Measurements from ENCODE around the gene PPP1R13B.

The PPP1R13B gene

DNA sequence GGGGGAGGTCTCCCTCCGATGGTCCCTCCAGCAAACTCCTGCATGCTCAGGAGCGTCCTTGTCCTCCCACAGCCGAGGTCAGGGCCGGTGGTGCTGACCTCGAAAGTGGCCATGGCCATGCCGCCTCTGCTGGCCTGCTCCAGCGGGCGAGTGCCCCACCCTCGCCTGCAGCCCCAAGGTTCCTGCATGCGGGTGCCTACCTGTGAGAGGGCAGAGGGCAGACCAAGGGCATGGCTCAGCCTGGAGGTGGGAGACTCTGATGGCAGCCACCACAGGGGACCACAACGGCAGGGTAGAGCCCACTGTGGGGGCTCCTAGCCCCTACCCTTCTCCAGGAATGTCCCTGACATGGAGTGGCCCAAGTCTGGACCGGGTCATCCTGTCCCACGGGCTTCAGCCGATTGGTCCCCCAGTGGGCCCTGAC lies 38.1 kb upstream of the PPP1R13B start:
- no peak overlapping the region for H3K9ac ChIP-seq (ENCODE audit: insufficient read length, low read depth)
- DNase-seq (ENCODE audit: low read depth, low spot score): no peak
- H3K9me3 ChIP-seq (ENCODE audit: insufficient read depth, low read length): no peaks in the 10 kb centered on the region
- no peaks in the 10 kb centered on the region for H3K36me3 ChIP-seq (ENCODE audit: insufficient read depth, insufficient read length, low read length)
- H3K4me3 ChIP-seq (ENCODE audit: insufficient read length, low read depth): no peak overlapping the region
- no peak for TF ChIP-seq YY1 (IDR thresholded peaks at IDR 0.05; ENCODE audit: insufficient read depth, insufficient read length)
- no peak for TF ChIP-seq SUZ12 (IDR thresholded peaks at IDR 0.05; ENCODE audit: extremely low read depth, insufficient read depth, insufficient read length)
- TF ChIP-seq ZNF274 (IDR thresholded peaks at IDR 0.05; ENCODE audit: low read depth, low read length): no peak
- H3K27me3 ChIP-seq (ENCODE audit: insufficient read depth, insufficient read length): no peaks in the 10 kb centered on the region
- H3K4me1 ChIP-seq (ENCODE audit: insufficient read depth, insufficient read length): peaks cover 22% of the 10 kb centered on the region

DNA sequence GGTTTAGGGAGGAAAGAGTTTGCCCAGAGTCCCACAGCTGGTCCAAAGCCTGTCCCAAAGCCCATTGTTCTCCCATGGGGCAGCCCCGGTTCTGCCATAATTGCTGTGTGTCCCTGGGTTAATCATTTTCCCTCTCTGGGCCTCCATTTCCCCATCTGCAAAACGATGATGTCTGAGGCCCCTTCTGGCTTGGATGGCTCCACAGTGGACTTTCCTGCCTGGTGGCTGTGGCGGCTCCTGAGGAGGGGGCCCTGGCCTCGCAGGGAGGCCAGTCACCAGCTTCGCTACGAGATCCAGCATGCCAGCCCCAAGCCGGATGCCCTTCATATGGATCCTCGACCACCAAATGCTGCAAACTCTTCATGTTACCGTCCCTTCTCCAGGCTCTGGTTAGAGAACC lies 37.5 kb upstream of the PPP1R13B start:
- H3K27me3 ChIP-seq (ENCODE audit: insufficient read depth, insufficient read length): no peaks in the 10 kb centered on the region
- no peak overlapping the region for H3K4me3 ChIP-seq (ENCODE audit: insufficient read length, low read depth)
- H3K9ac ChIP-seq (ENCODE audit: insufficient read length, low read depth): no peak overlapping the region
- H3K4me1 ChIP-seq (ENCODE audit: insufficient read depth, insufficient read length): peaks cover 26% of the 10 kb centered on the region
- TF ChIP-seq ZNF274 (IDR thresholded peaks at IDR 0.05; ENCODE audit: low read depth, low read length) (no peak), YY1 (IDR thresholded peaks at IDR 0.05; ENCODE audit: insufficient read depth, insufficient read length) (no peak), SUZ12 (IDR thresholded peaks at IDR 0.05; ENCODE audit: extremely low read depth, insufficient read depth, insufficient read length) (no peak)
- DNase-seq (ENCODE audit: low read depth, low spot score): no peak
- no peaks in the 10 kb centered on the region for H3K36me3 ChIP-seq (ENCODE audit: insufficient read depth, insufficient read length, low read length)
- no peaks in the 10 kb centered on the region for H3K9me3 ChIP-seq (ENCODE audit: insufficient read depth, low read length)

DNA sequence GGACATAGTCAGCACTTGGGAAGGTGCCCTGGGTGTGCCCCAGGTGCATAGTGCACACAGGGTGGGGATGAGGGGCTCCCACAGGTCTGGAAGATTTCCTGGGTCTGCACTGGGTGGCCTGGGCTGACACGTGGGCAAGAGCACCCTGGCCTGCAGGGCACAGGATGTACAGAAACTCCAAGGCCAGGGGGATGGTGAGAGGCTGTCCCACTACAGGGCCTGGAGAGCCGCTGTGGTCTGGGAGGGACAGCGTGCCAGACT lies 35.8 kb upstream of the PPP1R13B start:
- H3K9ac ChIP-seq (ENCODE audit: insufficient read length, low read depth): no peak overlapping the region

DNA sequence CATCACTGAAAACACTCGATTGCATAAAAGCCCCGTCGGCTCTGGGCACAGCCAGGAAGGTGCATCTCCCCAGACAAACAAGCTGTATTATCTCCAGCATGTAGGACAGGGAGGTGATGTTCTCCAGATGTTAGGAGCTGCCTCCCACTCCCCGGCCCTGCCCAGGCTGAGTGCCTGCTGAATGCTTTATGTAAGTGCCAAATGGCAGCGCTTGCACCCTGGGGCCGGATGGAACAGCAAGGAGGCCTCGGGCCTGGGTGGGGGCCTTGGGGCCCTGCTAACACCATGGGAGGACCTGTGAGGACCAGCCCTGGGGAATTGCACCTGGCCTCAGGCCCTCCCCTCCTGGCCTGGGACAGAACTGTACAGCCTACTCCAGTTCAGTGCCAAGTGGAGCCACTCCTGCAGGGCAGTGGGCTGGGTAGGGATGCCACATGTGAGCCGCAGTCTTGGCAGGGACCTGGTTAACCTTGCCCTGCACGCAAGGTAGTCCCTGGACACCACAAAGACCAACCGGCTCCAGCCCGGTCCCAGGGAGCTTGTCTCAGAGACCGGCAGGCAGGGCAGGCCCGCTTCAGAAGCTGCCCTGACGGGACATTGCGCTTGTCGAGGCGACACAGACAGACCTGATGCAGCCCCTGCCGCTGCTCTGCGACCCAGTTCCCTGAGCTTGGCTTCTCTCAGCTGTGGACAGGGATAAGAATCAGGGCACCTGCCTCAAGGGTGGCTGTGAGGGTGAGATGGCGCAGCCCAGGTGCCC lies 35.3 kb upstream of the PPP1R13B start:
- no peak overlapping the region for H3K9ac ChIP-seq (ENCODE audit: insufficient read length, low read depth)
- H3K4me1 ChIP-seq (ENCODE audit: insufficient read depth, insufficient read length): peaks cover 19% of the 10 kb centered on the region
- H3K27me3 ChIP-seq (ENCODE audit: insufficient read depth, insufficient read length): no peaks in the 10 kb centered on the region

More for the DNA sequence above, 35.8 kb upstream of the PPP1R13B start:
- H3K36me3 ChIP-seq (ENCODE audit: insufficient read depth, insufficient read length, low read length): no peaks in the 10 kb centered on the region
- no peaks in the 10 kb centered on the region for H3K27me3 ChIP-seq (ENCODE audit: insufficient read depth, insufficient read length)
- no peak for TF ChIP-seq ZNF274 (IDR thresholded peaks at IDR 0.05; ENCODE audit: low read depth, low read length)
- no peak for TF ChIP-seq YY1 (IDR thresholded peaks at IDR 0.05; ENCODE audit: insufficient read depth, insufficient read length)
- TF ChIP-seq SUZ12 (IDR thresholded peaks at IDR 0.05; ENCODE audit: extremely low read depth, insufficient read depth, insufficient read length): no peak
- peaks cover 20% of the 10 kb centered on the region for H3K4me1 ChIP-seq (ENCODE audit: insufficient read depth, insufficient read length)
- H3K4me3 ChIP-seq (ENCODE audit: insufficient read length, low read depth): no peak overlapping the region
- no peak for DNase-seq (ENCODE audit: low read depth, low spot score)
- no peaks in the 10 kb centered on the region for H3K9me3 ChIP-seq (ENCODE audit: insufficient read depth, low read length)

DNA sequence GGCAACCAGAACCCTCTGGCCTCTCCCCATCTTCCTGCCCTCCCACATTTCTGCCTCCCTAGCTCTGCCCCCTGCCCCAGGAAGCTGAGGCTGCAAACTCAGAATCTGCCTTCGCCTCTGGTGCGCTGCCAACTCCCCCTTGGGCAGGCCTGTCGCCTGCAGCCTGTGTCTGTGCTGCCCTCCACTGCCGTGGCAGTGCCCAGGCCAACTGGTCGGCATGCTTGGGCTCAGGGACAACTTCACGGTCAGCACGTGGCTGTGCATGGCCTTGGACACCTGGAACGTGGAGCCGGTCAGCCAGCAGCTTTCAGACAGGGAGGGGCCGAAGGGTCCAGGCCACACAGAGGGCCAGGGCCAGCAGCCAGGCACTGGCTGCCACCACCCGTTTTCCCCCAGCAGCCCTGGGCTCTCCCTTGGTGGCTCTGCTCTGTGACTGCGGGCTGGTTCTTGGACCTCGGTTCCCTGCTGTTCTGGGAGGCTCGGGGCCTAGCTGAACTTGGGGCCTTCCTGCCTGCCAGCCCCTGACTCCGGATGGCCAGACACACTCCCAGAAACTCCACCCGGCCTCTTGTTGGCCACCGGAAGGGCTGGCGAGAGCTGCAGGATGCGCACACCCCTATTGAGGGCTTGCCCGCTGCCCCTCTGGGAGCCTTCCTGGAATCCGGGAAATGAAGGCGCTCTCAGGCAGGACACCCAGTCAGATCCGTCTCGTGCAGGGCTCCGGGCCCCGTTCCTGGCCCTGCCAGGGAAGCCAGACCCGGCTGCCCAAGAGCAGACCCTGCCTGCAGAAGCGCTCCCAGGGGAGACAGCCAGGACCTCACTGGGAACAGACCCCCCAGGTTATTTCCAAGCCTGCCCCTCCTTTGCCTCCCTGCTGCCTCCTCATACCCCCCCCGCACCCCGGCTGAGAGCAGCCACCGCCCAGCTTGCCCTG lies 34.2 kb upstream of the PPP1R13B start:
- no peak overlapping the region for H3K4me3 ChIP-seq (ENCODE audit: insufficient read length, low read depth)
- no peaks in the 10 kb centered on the region for H3K36me3 ChIP-seq (ENCODE audit: insufficient read depth, insufficient read length, low read length)
- TF ChIP-seq YY1 (IDR thresholded peaks at IDR 0.05; ENCODE audit: insufficient read depth, insufficient read length): no peak
- no peak for TF ChIP-seq SUZ12 (IDR thresholded peaks at IDR 0.05; ENCODE audit: extremely low read depth, insufficient read depth, insufficient read length)
- no peak for TF ChIP-seq ZNF274 (IDR thresholded peaks at IDR 0.05; ENCODE audit: low read depth, low read length)
- H3K9ac ChIP-seq (ENCODE audit: insufficient read length, low read depth): no peak overlapping the region
- H3K9me3 ChIP-seq (ENCODE audit: insufficient read depth, low read length): no peaks in the 10 kb centered on the region
- H3K27me3 ChIP-seq (ENCODE audit: insufficient read depth, insufficient read length): no peaks in the 10 kb centered on the region
- peaks cover 19% of the 10 kb centered on the region for H3K4me1 ChIP-seq (ENCODE audit: insufficient read depth, insufficient read length)
- DNase-seq (ENCODE audit: low read depth, low spot score): no peak

More for the DNA sequence above, 35.3 kb upstream of the PPP1R13B start:
- no peak for DNase-seq (ENCODE audit: low read depth, low spot score)
- Histone ChIP-seq H3K4me3 (ENCODE audit: insufficient read length, low read depth) (no peak overlapping the region), H3K36me3 (ENCODE audit: insufficient read depth, insufficient read length, low read length) (no peaks in the 10 kb centered on the region), H3K9me3 (ENCODE audit: insufficient read depth, low read length) (no peaks in the 10 kb centered on the region)
- TF ChIP-seq ZNF274 (IDR thresholded peaks at IDR 0.05; ENCODE audit: low read depth, low read length) (no peak), YY1 (IDR thresholded peaks at IDR 0.05; ENCODE audit: insufficient read depth, insufficient read length) (no peak), SUZ12 (IDR thresholded peaks at IDR 0.05; ENCODE audit: extremely low read depth, insufficient read depth, insufficient read length) (no peak)

DNA sequence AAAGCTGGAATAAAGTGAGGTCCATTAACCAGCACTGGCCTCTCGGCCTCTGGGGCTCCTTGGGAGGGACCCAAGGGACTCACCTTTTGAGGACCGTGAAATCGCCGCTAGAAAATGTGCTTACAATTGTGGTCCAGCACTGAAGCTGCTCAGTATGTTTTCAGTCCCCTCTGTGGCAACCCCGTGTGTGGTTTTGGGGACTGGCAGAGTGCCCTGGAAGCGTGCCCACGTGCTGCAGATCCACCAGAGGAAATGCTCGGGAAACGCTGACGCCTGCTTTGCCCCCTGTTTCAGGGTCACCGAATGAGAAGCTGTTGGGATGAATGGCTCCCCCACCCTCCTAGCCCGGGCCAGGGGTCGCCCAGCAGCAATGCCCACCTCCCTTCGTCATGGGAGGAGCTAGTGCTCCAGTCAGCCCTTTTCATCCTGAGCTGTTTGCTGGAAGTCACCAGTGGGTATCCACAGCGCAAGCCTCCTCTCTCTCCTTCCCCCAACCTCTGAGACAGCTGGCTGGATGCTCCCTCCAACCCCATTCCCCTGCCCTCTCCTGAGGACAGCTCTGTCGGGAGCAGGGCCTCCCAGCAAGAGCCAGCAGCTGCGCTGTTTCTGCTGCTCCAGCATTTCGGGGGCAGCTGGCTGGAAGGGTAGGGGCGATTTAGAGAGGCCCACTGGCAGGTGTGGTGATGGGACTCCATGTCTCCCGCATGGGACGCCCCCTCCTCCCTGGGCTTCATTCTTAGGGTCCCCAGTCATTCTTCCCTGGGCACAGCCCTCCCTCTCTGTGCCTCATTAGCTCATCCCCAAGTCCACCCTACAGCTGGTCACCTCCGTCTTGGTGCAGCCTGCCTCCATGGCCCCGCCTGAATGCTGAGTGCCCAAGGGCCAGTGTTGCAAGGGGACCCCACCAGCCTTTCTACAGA lies 33.2 kb upstream of the PPP1R13B start:
- H3K36me3 ChIP-seq (ENCODE audit: insufficient read depth, insufficient read length, low read length): no peaks in the 10 kb centered on the region
- no peak overlapping the region for H3K4me3 ChIP-seq (ENCODE audit: insufficient read length, low read depth)
- no peaks in the 10 kb centered on the region for H3K9me3 ChIP-seq (ENCODE audit: insufficient read depth, low read length)
- TF ChIP-seq YY1 (IDR thresholded peaks at IDR 0.05; ENCODE audit: insufficient read depth, insufficient read length) (no peak), ZNF274 (IDR thresholded peaks at IDR 0.05; ENCODE audit: low read depth, low read length) (no peak), SUZ12 (IDR thresholded peaks at IDR 0.05; ENCODE audit: extremely low read depth, insufficient read depth, insufficient read length) (no peak)
- H3K9ac ChIP-seq (ENCODE audit: insufficient read length, low read depth): no peak overlapping the region
- no peaks in the 10 kb centered on the region for H3K27me3 ChIP-seq (ENCODE audit: insufficient read depth, insufficient read length)
- DNase-seq (ENCODE audit: low read depth, low spot score): no peak
- peaks cover 19% of the 10 kb centered on the region for H3K4me1 ChIP-seq (ENCODE audit: insufficient read depth, insufficient read length)
